ENCODE measurements around the gene JAM3. TPM values are rescaled to one million over a fixed set of nuclear protein-coding genes. Genes with fewer than 3 reads are reported as not detected.

JAM3 gene
- total and polyA plus RNA-seq, 9 of the 15 experiments (the other 6 are each of a cell fraction or from before 2014, with no cell fraction given), result 0.22 to 0.76 (median 0.40) TPM

DNA sequence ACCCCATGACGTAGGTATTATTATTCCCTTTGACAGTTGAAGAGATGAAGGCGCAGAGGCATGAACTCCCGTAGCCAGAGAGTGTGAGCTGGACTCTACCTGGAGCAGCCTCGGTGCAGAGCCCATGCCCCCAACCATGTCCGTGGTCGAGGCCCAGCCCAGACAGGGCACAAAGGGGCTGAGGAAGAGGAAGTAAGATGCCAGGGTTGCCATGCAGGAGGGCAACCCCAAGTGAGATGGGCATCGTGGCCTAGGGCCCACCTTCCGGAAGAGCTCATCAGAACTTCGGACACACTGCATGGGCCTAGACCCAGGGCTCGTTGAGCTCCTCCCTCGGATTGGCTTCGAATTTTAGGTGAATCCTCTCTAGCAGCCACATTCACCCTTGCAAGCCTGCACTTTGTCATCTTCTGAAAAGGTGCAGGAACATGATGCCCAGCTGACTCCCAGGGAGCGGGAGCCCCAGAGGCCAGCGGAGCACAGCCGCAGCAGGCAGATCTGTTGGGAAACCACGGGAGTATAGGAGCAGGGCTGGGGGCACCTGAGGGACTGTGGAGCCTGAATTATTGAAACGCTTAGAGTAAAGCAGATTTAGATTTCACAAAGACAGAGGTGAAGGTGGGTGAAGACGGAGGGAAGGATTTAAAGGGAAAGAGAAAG, 29.0 kb upstream of the JAM3 start:
- H3K4me2 ChIP-seq (ENCODE audit: insufficient read depth, low read length), result no peak overlapping the region
- H3K79me2 ChIP-seq (ENCODE audit: control insufficient read depth, insufficient read depth, low read length), result no peaks in the 10 kb centered on the region
- H2AFZ ChIP-seq (ENCODE audit: low read depth, low read length), result no peak overlapping the region
- no peak for ATAC-seq
- H3K9me1 ChIP-seq (ENCODE audit: control insufficient read depth, insufficient read depth, low read length), result no peaks in the 10 kb centered on the region
- no peak overlapping the region for H3K4me3 ChIP-seq
- no peaks in the 10 kb centered on the region for H3K36me3 ChIP-seq (ENCODE audit: control insufficient read depth, insufficient read depth, low read length)
- no peak for DNase-seq (ENCODE audit: extremely low read depth in 1 of 4, low spot score in 3 of 4)
- POLR2A ChIA-PET, result interaction anchor here (1.0 kb wide), 1 partner anchor 12 kb away, joined by 3 read pairs; no protein-coding TSS in a partner anchor
- H4K20me1 ChIP-seq (replicated peaks; ENCODE audit: control insufficient read depth, insufficient read depth, low read length), result peaks cover 4% of the 10 kb centered on the region; the same call in 1 of the 2 replicates
- peaks cover 0 to 6% of the 10 kb centered on the region in 2 experiments; a peak in 2 of 5 replicates for H3K4me1 ChIP-seq (replicated peaks in 1 of 2; ENCODE audit: control insufficient read depth in 2 of 2, insufficient read depth in 2 of 2, low read length in 2 of 2)
- intact Hi-C loops (cut with micrococcal nuclease), result loop anchor here (10.0 kb wide), 1 partner anchor 115 kb away; no protein-coding TSS in a partner anchor
- TF ChIP-seq, protein P1, sequence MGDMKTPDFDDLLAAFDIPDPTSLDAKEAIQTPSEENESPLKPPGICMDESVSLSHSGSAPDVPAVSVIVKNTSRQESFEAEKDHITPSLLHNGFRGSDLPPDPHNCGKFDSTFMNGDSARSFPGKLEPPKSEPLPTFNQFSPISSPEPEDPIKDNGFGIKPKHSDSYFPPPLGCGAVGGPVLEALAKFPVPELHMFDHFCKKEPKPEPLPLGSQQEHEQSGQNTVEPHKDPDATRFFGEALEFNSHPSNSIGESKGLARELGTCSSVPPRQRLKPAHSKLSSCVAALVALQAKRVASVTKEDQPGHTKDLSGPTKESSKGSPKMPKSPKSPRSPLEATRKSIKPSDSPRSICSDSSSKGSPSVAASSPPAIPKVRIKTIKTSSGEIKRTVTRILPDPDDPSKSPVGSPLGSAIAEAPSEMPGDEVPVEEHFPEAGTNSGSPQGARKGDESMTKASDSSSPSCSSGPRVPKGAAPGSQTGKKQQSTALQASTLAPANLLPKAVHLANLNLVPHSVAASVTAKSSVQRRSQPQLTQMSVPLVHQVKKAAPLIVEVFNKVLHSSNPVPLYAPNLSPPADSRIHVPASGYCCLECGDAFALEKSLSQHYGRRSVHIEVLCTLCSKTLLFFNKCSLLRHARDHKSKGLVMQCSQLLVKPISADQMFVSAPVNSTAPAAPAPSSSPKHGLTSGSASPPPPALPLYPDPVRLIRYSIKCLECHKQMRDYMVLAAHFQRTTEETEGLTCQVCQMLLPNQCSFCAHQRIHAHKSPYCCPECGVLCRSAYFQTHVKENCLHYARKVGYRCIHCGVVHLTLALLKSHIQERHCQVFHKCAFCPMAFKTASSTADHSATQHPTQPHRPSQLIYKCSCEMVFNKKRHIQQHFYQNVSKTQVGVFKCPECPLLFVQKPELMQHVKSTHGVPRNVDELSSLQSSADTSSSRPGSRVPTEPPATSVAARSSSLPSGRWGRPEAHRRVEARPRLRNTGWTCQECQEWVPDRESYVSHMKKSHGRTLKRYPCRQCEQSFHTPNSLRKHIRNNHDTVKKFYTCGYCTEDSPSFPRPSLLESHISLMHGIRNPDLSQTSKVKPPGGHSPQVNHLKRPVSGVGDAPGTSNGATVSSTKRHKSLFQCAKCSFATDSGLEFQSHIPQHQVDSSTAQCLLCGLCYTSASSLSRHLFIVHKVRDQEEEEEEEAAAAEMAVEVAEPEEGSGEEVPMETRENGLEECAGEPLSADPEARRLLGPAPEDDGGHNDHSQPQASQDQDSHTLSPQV (IDR thresholded peaks at IDR 0.05), result no peak
- TF ChIP-seq NR3C1 (CRISPR knock-in tag; IDR thresholded peaks at IDR 0.05) (no peak), CBX8 (IDR thresholded peaks at IDR 0.05; ENCODE audit: borderline replicate concordance, extremely low read depth, low read depth, low read length, poor library complexity, severe bottlenecking) (no peak), TRIM28 (IDR thresholded peaks at IDR 0.05) (no peak)
- TF ChIP-seq, protein P2, sequence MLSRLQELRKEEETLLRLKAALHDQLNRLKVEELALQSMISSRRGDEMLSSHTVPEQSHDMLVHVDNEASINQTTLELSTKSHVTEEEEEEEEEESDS (CRISPR knock-in tag; IDR thresholded peaks at IDR 0.05), result no peak
- TF ChIP-seq, protein P3, sequence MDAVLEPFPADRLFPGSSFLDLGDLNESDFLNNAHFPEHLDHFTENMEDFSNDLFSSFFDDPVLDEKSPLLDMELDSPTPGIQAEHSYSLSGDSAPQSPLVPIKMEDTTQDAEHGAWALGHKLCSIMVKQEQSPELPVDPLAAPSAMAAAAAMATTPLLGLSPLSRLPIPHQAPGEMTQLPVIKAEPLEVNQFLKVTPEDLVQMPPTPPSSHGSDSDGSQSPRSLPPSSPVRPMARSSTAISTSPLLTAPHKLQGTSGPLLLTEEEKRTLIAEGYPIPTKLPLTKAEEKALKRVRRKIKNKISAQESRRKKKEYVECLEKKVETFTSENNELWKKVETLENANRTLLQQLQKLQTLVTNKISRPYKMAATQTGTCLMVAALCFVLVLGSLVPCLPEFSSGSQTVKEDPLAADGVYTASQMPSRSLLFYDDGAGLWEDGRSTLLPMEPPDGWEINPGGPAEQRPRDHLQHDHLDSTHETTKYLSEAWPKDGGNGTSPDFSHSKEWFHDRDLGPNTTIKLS (IDR thresholded peaks at IDR 0.05; ENCODE audit: borderline replicate concordance, low read depth), result no peak
- no peak overlapping the region; a peak in 1 of 4 replicates for H3K9ac ChIP-seq (ENCODE audit: insufficient read depth in 1 of 2, low read depth in 2 of 2, low read length in 2 of 2)
- no peak overlapping the region for H3K27ac ChIP-seq (ENCODE audit: extremely low read depth, low read depth, low read length)
- peaks cover 40 to 89% of the 10 kb centered on the region in 2 experiments for H3K27me3 ChIP-seq (ENCODE audit: control insufficient read depth in 2 of 2, insufficient read depth in 2 of 2, low read length in 2 of 2)
- FAIRE-seq, result no peak
- in situ Hi-C loops (cut with MboI), result no loop called here
- CTCF ChIA-PET (ENCODE audit: low intra/inter-chr PET ratio), result no interaction called here
- no TSS peak for BruUV-seq (replicated peaks)
- no peaks in the 10 kb centered on the region for H3K9me3 ChIP-seq (replicated peaks; ENCODE audit: control insufficient read depth, insufficient read depth, low read depth, low read length)
- 1% methylated on average over 18 of the region's 18 CpGs for WGBS (ENCODE audit: insufficient coverage, low coverage, missing lambda C conversion rate)
